ENCODE measurements around the gene JMJD4. TPM values are rescaled to one million over a fixed set of nuclear protein-coding genes. Genes with fewer than 3 reads are reported as not detected.
A peak's percentile ranks its signal among the peaks of the same experiment; 100 is the strongest.

JMJD4 gene
- total RNA-seq, 1 experiment from 2014 or later: 15.1 TPM

DNA sequence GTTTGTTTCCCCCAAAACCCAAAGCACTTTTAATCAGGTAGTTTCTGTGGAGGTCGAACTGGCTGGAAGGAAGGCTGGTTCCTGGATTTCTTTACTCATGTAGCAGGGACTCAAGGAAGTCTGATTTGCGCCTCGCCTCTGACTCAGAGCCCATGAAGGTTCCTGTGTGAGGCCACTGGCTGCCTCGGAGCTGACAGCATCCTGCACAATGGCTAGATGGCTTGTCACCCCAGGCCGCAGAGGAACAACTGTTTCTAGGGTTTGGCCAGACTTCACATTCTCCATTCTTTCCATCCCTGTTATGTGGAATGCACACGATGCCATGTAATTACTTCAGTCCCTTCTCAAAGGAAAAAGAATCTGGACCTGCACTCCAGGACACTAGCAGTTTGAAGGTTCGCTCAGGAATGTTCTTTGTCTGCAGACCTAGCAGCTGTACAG, 41.2 kb upstream of the JMJD4 start:
- H4K20me1 ChIP-seq (ENCODE audit: insufficient read depth): peaks cover 4% of the 10 kb centered on the region; the same call in 1 of the 2 replicates
- POLR2A ChIA-PET (ENCODE audit: unreplicated experiment): interaction anchor here (0.6 to 1.2 kb wide), 3 partner anchors 10 to 307 kb away, joined by 4 to 6 read pairs (median 5); no protein-coding TSS in a partner anchor
- H3K27ac ChIP-seq: no peak overlapping the region
- H3K79me2 ChIP-seq (ENCODE audit: low read depth): no peaks in the 10 kb centered on the region
- CTCF ChIA-PET: interaction anchor here (0.6 kb wide), 1 partner anchor 696 kb away, joined by 5 read pairs; no protein-coding TSS in a partner anchor
- no peak overlapping the region for H2AFZ ChIP-seq
- H3K9me3 ChIP-seq (ENCODE audit: insufficient read depth, low read depth): no peaks in the 10 kb centered on the region
- H3K36me3 ChIP-seq (ENCODE audit: low read depth): no peaks in the 10 kb centered on the region
- intact Hi-C loops (cut with micrococcal nuclease; ENCODE audit: unreplicated experiment): loop anchor here (1.0 kb wide), 1 partner anchor 10 kb away; no protein-coding TSS in a partner anchor
- DNase-seq: peak in 1 of 2 experiments; percentile 68
- no peaks in the 10 kb centered on the region for H3K27me3 ChIP-seq (ENCODE audit: insufficient read depth, low read depth)
- no peaks in the 10 kb centered on the region for H3K4me1 ChIP-seq (replicated peaks; ENCODE audit: insufficient read depth)
- H3K4me3 ChIP-seq: no peak overlapping the region
- no peaks in the 10 kb centered on the region for H3F3A ChIP-seq (ENCODE audit: insufficient read depth, low read depth)
- H3K4me2 ChIP-seq: no peak overlapping the region
- TF ChIP-seq, protein P1, sequence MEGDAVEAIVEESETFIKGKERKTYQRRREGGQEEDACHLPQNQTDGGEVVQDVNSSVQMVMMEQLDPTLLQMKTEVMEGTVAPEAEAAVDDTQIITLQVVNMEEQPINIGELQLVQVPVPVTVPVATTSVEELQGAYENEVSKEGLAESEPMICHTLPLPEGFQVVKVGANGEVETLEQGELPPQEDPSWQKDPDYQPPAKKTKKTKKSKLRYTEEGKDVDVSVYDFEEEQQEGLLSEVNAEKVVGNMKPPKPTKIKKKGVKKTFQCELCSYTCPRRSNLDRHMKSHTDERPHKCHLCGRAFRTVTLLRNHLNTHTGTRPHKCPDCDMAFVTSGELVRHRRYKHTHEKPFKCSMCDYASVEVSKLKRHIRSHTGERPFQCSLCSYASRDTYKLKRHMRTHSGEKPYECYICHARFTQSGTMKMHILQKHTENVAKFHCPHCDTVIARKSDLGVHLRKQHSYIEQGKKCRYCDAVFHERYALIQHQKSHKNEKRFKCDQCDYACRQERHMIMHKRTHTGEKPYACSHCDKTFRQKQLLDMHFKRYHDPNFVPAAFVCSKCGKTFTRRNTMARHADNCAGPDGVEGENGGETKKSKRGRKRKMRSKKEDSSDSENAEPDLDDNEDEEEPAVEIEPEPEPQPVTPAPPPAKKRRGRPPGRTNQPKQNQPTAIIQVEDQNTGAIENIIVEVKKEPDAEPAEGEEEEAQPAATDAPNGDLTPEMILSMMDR (conservative IDR thresholded peaks at IDR 0.05): no peak
- TF ChIP-seq EZH2 (IDR thresholded peaks at IDR 0.05; ENCODE audit: low read depth): no peak
- no peaks in the 10 kb centered on the region for H3K9me2 ChIP-seq (ENCODE audit: insufficient read depth)
- no TSS peak for BruUV-seq (replicated peaks)

DNA sequence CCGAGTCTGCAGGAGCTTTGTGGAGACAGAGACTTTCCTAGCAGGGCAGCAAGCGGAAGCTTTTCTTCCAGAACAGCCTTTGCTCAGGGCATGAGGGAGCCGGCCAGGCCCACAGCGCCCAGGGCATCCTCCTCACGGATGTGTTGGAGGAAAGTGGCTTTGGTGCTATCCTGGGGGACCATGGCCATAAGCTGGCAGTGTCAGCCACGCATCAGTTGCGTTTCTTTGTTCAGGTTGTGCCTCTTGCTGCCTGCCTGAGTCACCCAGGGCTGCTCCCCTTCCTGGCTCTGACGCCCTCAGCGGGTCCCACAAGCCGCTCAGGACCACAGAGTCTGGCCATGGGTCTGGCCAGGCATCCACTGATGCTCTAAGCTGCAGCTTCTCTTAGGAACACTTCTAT, 40.7 kb upstream of the JMJD4 start:
- no peaks in the 10 kb centered on the region for H3K4me1 ChIP-seq (replicated peaks; ENCODE audit: insufficient read depth)
- no peak overlapping the region for H3K27ac ChIP-seq
- H4K20me1 ChIP-seq (ENCODE audit: insufficient read depth): 0 out of 2 replicates have a peak, but pooled peaks cover 4% of the 10 kb centered on the region
- H3K27me3 ChIP-seq (ENCODE audit: insufficient read depth, low read depth): no peaks in the 10 kb centered on the region
- no peak overlapping the region for H2AFZ ChIP-seq
- no peak for DNase-seq
- no TSS peak for BruUV-seq (replicated peaks)
- ChIA-PET POLR2A (ENCODE audit: unreplicated experiment) (interaction anchor here (0.6 to 1.2 kb wide), 3 partner anchors 9 to 308 kb away, joined by 4 to 6 read pairs (median 5); no protein-coding TSS in a partner anchor), CTCF (no interaction called here)
- no peaks in the 10 kb centered on the region for H3K79me2 ChIP-seq (ENCODE audit: low read depth)
- H3K9me3 ChIP-seq (ENCODE audit: insufficient read depth, low read depth): no peaks in the 10 kb centered on the region
- intact Hi-C loops (cut with micrococcal nuclease; ENCODE audit: unreplicated experiment): loop anchor here (1.0 kb wide), 1 partner anchor 10 kb away; no protein-coding TSS in a partner anchor
- TF ChIP-seq, protein P1 (conservative IDR thresholded peaks at IDR 0.05): no peak
- no peak for TF ChIP-seq EZH2 (IDR thresholded peaks at IDR 0.05; ENCODE audit: low read depth)
- no peaks in the 10 kb centered on the region for H3F3A ChIP-seq (ENCODE audit: insufficient read depth, low read depth)
- no peak overlapping the region for H3K4me3 ChIP-seq
- H3K4me2 ChIP-seq: no peak overlapping the region
- no peaks in the 10 kb centered on the region for H3K36me3 ChIP-seq (ENCODE audit: low read depth)
- no peaks in the 10 kb centered on the region for H3K9me2 ChIP-seq (ENCODE audit: insufficient read depth)

DNA sequence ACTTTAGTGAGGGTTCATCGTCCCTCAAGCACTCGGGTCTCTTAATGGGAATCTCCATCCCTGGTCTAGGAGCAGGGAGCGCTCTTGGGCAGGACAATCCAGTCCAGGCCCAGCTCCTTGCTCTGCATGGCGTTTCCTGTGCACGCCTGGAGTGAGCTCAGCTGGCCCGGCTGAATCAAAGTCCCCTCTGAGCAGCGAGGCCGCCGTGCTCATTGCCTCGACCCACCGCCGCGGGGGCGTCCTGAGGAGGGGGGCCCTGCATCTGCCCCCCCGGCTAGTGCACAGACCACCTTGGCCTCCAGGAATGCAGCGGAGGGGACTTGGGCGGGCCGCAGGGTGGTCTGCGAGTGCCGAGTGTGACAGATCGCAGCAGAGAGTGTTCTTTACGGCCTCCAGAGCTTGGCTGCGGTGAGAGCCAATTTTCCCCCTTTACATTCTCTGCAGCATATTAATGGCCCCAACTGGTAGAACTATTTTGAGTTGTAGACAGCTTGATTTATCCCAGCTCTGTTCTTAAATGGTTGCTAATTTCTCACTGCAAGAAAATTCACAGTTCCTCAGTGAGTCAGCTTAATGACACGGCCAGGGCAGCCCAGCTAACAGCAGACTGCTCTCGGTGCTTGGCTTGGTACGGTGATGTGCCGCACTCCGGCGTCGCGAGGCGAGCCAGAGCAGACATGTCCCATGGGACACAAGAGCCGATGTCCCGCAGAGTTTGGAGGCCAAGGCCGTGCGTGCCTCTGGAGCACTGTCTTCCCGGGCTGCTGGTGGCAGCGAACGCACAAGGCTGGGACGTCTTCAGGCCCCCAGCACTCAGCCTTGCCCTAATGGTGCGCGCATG, 39.9 kb upstream of the JMJD4 start:
- Histone ChIP-seq H3K9me3 (ENCODE audit: insufficient read depth, low read depth) (no peaks in the 10 kb centered on the region), H4K20me1 (ENCODE audit: insufficient read depth) (0 out of 2 replicates have a peak, but pooled peaks cover 4% of the 10 kb centered on the region), H3K4me3 (no peak overlapping the region), H3K79me2 (ENCODE audit: low read depth) (no peaks in the 10 kb centered on the region), H3K27ac (no peak overlapping the region), H3K4me1 (replicated peaks; ENCODE audit: insufficient read depth) (no peaks in the 10 kb centered on the region), H3K4me2 (no peak overlapping the region), H2AFZ (no peak overlapping the region), H3F3A (ENCODE audit: insufficient read depth, low read depth) (no peaks in the 10 kb centered on the region), H3K36me3 (ENCODE audit: low read depth) (no peaks in the 10 kb centered on the region), H3K9me2 (ENCODE audit: insufficient read depth) (no peaks in the 10 kb centered on the region), H3K27me3 (ENCODE audit: insufficient read depth, low read depth) (no peaks in the 10 kb centered on the region)
- BruUV-seq (replicated peaks): no TSS peak
- TF ChIP-seq, protein P1 (conservative IDR thresholded peaks at IDR 0.05): no peak
- no peak for TF ChIP-seq EZH2 (IDR thresholded peaks at IDR 0.05; ENCODE audit: low read depth)
- intact Hi-C loops (cut with micrococcal nuclease; ENCODE audit: unreplicated experiment): no loop called here
- POLR2A ChIA-PET (ENCODE audit: unreplicated experiment): interaction anchor here (0.6 to 1.2 kb wide), 2 partner anchors 9 to 270 kb away, joined by 4 to 5 read pairs; no protein-coding TSS in a partner anchor
- no peak for DNase-seq
- CTCF ChIA-PET: no interaction called here

All from PC-9 (cell line).